ENCODE results near the gene MRTO4.
"Not testable (repeated sequence)": the region's sequence is repeated elsewhere in the genome, so short reads cannot be mapped to it uniquely, and the experiment has no call there.

Gene MRTO4

DNA sequence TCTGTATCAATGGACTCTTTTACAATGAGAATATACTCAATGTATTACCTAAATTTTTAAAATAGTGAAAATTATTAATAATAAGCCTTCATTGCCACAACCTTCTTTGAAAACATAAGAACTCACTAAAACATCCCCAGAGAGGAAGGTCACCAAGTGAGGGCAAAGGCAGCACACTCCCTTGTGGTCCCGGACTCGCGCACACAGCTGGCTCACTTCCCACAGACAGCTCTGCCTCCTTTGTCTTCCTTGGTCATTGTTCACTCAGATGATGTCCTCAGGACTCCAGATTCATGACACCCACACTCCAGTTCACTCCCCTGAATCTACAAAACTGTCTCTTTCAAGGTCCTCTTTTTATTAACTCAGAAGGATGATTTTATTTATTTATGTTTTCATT, 22.4 kb upstream of the MRTO4 start:
- DNase-seq: no peak

DNA sequence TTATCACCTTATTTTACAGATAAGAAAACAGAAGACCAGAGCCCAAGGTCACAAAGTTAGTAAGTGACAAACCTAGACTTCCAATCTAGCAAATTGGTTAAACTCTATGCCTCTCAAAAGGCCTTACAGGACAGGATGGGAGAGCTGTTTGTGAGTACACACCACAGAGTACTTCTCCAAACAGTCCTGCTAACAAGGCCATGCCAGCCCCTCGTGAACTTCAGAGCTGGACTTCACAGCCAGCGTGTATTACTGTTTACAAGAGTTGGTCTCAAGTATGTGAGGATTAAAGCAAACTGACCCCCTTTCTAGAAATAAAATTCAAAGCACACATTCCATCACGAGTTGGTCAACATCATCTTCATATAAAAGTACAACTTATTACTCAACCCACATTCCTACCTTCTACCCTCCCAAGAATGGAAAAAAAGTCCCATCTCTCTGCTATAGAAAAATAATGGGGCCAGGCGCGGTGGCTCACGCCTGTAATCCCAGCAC, 21.7 kb upstream of the MRTO4 start:
- no peak for DNase-seq

DNA sequence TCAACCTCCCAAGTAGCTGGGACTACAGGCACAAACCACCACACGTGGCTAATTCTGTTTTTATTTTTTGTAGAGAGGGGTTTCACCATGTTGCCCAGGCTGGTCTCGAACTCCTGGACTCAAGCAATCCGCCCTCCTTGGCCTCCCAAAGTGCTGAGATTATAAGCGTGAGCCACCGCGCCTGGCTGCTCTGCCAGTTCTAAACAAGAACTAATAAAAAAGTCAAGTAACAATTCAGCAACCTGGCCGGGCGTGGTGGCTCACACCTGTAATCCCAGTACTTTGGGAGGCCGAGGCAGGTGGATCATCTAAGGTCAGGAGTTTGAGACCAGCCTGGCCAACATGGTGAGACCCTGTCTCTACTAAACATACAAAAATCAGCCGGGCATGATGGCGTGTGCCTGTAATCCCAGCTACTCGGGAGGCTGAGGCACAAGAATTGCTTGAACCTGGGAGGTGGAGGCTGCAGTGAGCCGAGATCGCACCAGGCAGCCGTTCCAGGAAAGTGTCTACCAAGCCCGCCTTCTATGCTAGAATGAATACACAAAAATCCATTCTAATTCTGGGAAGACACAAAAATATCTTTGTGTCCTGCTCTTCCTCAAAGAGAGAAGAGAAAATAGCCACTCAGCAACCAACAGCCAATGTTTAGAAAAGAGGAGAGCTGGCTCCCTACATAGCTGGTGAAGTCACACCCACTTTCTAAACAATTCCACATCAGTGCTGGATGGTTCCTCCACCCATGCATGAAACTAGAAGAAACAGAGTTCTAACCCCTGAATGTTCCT, 19.7 kb upstream of the MRTO4 start:
- DNase-seq: not testable (repeated sequence)

DNA sequence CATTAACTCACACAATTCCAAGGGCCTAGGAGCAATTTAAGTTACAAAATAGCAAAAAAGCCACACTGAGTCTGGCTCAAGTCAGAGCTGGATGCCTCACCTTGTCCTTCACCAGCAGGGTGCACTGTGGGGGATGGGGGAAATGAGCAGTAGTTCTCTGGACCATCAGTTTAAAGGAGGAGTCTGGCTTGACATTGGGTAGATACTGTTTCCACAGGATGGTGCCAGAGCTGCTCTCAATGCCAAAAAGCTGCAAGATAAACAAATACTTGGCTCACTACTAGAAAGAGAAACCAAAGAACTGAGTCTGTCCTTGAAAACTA, 19.1 kb upstream of the MRTO4 start:
- no peak for DNase-seq

DNA sequence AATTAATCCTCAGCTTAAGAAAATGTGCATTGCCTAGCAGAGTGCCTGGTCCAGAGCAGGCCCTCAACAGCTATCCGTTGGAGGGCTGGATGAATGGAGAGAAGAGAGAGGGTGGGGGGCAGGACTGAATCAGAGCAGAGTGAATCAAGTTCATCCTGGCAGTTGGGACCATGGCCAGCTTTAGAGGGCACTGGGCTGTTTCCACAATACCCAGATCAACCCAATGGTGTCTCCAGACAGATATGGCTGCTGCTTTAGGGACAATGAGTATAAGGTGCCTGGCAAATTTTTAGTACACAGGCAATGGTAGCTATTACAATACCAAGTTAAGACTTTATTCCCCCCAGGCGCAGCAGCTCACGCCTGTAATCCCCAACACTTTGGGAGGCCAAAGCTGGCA, 17.4 kb upstream of the MRTO4 start:
- DNase-seq: no peak

DNA sequence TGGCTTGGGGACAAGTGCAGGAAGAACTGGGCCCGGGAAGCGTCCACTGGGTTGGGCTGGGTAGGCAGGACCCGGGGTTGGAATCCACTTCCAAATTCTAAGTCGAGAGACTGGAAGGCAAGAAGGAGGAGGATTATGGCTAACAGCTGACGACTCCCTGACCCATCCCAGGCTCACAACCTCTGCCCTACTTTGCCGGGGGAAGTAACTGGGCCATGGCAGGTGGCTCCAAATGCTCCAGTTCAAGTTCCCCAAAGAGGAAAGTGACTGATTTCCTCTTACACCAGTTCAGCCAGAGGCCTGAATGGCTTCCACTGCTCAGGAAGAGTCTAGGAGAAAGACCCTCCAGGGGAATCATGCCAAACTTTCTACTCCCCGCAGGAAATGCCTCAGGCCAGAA, 11.7 kb upstream of the MRTO4 start:
- DNase-seq: no peak

DNA sequence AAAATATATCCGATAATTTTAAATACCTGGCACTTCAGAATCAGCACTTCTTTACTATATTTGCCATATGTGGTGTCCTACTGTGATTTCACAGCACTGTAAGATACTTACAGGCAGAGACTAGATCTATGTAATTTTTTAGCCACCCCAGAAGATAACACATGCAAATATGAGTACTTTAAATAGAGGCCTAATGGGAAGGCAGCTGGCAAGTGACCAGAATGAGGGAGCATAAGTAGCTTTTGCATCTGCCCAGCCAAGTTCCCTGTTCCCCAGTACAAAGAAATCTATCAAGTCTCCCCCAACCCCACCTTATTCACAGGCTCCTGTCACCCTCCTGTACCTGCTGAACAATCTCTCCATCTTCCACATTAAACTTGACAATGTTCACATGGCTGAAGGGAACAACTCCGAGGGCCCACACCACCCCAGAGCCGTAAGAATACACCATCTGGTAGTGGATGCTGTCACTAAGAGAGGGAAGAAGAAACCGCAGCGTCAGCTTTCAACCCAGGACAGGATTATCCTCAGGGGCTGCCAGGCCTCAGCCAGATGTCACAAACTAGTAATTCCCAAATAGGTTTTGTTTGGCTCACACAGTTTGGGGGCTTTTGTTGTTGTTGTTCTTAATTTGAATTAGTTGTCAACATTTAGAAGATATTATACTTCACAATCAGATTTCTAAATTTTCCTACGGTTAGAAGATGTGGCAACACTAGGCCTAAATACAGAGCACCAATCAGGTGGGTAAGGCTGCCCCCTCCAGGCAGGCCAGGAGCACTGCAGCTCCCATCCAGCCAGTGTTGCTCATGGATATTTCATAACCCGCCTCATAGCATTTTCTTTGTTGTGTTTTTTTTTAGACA, 10.7 kb upstream of the MRTO4 start:
- DNase-seq: peak; percentile 73 to 81 (median 80)

DNA sequence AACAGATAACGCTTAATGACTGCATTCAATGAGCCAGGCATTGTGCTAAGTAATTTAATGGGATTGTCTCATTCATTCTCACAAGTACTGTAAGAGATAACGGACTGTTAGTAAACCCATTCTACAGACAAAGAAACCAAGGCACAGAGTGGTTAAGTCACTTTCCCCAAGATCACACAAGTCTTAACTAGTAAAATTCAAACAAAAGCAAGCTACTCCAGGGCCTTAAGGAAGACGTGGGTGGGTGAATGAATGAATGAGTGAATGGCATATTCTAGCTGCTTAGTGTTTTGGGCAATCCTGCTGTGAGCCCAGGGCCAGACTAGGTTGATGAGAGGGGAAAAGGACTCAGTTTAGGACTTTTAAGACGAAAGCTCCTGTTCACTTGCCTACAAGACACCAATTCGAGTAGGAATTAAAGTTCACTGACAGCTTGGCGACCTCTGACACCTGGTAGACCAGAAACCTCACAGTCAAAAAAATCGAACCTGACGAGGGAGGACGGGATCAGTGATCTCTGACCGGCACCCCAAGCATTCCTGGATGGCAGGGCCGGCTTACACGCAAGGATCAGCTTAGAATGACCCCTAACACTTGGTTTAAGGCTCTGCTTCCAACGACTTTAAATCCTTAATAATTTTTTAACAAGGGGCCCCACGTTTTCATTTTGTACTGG, 838 bp upstream of the MRTO4 start:
- peak in 1 of 3 donors; percentile 15 for DNase-seq

DNA sequence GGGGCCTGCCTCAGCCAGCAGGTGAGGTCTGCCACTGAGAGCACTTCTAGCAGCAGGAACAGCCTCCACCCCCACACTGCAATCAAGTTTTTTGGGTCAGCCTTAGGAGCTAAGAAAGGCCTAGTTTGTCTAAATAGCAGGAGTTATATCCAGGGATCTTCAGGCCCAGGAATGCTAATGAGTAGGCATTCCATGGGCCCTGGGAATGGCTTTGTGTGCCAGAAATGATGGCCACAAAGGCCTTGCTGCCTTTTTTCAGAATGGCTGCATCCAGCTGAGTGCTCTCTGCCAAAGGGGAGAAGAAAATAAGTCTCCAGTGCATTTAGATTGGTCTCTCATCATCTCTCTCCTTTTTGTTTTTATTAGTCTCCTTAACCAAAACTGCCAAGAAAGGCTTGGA, 2.8 kb downstream of the MRTO4 start:
- DNase-seq: no peak

DNA sequence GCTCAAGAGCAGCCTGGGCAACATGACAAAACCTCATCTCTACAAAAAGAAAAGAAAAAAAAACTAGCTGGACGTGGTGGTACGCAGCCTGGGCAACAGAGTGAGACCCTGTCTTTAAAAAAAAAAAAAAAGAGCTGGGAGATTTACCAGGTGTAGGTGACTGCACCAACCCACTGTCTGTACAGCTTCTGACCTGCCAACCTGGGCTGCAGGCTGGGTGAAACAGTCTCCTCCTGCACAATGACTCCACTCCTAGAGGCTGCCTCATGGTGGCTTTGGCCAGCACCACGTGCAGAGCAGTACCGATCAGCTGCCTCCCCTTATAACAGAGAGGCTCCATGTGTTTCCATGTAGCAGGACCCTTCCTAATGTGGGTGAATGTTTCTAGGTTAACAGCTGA, 3.7 kb downstream of the MRTO4 start:
- no peak for DNase-seq

DNA sequence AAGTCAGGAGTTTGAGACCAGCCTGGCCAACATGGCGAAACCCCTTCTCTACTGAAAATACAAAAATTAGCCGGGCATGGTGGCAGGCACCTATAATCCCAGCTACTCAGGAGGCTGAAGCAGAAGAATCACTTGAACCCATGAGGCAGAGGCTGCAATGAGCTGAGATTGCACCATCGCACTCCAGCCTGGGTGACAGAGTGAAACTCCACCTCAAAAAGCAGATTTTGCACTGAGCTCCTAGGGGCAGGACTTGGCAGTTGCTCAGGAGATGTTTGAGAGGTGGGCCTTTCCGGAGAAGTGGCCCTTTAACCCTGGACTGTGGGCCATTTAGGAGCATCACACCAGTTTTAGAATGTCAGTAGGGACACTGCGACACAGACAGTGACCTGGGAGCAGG, 4.7 kb downstream of the MRTO4 start:
- DNase-seq: not testable (repeated sequence)

DNA sequence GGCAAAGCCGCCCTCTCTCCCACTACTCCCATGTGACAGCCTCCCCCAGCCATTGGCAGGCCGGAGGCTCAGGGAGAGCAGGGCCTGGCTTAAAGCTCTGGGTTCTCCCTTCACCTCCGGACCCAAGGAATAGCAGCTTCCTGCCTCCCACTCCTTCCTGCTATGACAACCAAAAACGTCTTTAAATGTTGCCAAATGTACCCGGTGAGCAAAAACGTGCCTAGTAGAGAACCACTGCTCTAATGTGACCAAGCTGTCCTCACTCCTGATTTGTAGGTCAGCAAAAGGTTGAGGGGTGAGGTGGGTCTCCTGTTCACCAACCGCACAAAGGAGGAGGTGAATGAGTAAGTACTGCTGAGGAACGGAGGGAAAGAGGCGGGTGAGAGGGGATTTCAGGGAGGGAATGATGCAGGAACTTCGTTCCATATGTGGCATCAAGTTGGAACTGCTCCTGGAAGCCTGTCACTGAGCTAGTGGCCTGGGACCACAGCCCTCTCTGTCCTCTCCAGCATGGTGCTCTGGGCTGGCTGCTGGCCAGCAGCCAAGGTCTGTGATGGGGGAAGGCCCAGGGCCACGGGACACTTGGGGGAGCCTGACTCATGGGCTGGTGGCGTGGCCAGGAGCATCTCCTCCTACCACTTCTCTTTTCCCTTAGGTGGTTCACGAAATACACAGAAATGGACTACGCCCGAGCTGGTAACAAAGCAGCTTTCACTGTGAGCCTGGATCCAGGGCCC, 5.7 kb downstream of the MRTO4 start:
- peak; percentile 71 to 90 (median 79) for DNase-seq

DNA sequence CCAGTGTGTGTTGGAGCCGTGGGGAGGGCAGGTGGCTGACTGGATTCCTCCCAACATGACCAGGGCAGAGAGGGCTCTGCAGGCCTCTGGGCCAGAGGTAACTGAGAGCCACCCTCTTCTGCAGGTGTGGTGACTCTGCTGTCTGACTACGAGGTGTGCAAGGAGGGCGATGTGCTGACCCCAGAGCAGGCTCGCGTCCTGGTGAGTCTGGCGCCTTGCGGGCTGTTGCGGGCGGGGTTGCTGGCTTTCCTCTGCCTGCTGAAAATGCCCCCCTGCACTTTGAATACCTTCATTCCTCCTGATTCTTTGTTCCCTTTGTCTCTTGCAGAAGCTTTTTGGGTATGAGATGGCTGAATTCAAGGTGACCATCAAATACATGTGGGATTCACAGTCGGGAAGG, 6.7 kb downstream of the MRTO4 start:
- no peak for DNase-seq

DNA sequence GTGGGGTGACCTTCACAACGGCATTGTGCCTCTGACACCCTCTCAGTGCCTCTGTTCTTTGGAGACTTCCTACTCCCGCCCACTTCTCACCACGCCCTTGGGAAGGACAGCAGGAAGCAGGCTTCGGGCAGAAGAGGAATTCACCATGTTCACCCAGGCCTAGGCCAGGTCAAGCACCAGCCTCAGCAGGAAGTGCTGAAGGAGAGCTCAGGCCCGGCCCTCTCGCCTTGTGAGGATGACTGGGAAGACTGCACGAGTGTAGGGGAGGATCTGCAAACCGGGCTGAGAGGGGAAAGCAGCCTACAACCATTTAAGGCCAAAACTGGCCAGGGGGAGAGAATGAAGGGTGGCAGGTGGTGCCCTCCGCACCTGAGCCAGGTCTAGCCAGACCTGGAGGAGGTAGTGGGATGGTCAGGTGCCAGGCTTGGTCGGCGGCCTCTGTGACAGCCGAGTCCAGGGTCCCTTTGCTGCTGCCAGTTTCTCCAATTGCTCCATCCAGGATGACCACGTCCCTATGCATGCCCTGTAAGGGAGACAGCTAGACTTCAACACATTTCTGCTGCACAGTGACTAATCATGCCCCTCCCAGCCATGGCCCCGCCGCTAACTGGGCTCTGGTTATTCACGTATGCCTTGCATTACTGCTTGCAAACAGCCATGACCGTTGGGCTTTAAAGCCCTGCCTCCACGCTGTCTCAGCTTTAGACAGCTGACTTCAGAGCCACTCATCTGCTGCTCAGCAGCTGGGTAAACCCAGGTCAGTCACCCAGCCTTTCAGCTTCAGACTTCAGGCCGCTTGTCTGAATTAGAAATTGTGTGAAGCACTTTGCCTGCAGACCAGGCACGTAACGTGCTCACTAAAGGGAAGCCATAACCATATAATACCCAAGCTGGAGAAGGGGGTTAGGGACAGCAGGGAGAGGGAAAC, 8.9 kb downstream of the MRTO4 start:
- DNase-seq: peak; percentile 28 to 70 (median 38)

DNA sequence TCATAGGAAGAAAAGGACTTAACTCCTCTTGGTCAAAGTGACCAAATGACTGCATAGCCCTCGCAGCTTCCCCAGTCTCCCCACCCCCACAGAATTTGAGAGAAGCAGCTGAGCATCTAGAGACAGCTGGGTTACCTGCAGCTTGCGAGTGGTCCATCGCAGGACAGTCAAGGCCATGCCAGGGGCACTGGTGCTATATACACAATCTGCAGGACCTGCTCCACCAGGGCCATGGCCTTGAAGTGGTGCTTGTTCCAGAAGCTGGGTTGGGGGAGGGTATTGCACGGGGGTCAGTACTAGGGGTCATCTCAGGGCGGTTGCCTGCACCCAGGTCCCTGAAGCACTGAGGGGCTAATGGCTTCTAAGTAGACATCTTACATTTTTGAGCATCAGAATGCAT, 10.4 kb downstream of the MRTO4 start:
- no peak for DNase-seq

DNA sequence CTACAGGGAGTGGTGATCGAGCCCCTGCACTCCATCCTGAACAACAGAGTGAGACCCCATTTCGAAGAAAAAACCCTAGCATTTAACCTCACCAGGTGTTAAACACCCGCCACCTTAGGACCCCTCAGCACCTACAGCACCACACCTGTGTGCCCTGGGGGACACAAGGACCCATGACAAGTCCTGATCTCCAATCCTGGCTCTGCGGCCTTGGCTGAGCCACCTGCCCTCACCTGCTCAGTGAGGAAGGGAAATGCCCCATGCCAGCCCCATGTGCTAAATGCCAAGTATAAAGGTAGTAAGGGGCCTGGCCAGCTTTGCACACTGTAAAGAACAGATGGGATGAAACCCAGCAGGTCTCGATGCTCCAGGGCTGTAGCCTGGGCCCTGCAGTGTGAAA, 11.1 kb downstream of the MRTO4 start:
- DNase-seq: no peak

DNA sequence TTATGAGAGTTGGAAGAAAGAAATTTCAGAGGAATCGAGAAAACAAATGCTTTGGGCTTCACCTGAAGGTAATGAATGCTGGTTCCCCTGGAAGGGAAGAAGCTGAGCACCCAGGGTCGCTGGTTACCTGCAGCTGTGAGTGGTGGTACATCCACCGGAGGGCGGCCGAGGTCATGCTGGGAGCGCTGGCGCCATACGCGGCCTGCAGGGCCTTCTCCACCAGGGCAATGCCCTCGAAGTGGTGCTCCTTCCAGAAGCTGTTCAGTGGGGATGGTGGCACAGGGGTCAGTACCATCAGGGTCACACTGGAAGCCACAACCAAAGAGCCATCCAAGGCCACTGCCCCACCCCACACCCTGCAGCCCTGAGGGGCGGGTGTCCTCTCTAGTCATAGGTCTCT, 16.8 kb downstream of the MRTO4 start:
- DNase-seq: no peak

DNA sequence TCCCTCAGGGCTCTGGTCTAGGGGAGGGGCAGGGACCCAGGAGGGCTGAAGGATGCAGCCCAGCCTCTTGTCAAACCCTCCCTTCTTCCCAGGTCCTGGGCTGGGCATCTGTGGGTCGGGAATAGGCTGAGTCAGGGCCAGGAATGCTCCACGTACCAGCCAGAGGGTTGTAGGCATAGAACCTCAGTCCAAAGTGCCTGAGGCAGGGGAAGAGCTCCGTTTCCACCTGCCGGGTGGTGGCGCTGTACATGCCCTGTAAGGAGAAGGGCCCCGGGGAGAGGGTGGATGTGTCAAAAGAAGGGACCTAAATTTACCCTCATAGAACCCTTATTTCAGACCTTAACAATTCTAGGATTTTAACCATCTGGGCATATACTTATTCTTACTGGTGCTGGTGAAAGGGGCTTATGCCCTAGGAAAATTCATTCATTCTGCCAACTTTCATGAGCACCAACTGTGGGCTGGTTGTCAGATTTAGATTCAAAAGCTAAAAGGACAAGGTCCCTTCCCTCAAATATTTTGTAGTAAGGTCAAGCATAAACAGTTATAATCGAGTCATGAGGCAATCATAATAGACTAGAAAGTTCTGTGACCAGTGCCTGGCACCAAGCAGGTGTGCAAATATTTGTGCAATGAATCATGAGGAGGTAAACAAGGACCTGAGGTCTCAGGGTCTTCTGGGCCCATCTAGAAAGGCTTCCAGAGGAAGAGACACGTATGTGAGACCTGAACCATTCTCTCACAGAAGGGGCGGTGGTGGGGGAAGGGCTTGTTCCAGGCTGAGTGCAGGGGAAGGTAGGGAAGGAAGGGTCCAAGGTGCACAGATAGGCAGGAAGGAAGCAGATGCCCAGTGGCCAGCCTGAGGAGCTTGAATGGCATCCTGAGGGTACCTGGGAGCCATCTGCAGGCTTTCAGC, 18.1 kb downstream of the MRTO4 start:
- peak in 2 of 3 donors; percentile 6 to 25 for DNase-seq

DNA sequence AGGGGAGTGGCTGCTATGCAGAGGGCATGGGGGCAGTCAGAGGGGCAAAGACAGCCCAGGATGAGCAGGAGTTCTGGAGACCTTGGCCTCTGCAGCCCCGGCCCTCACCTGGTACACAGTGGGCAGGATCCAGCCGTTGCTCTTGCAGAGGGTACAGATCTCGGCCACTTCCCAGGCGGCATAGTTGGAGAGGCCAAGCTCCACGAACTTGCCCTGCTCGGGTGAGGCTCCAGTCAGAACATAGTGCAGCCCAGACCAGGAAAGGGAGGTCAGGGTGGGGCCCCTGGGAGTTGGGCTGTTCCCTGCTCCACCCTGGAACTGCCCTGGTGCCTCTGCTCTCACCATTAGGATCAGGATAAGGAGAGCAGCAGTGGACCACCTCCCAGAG, 18.7 kb downstream of the MRTO4 start:
- not testable (repeated sequence) for DNase-seq

DNA sequence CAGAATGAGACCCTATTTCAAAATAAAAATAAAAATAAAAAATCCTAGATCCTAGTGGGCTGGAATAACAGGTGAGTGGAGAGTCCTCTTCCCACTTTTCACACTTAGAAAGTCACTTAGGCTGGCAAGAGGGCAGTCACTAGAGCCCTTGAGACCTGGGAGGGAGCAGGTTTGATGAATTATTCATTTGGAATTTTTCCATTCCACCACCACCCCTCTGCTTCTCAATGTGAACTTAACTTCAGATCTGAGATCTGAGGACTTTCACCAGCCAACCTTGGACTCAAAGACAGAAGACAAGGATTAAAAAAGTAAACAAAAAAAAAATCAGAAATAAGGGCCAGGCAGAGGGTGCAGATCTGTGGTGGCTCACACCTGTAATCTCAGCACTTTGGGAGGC, 20.5 kb downstream of the MRTO4 start:
- DNase-seq: no peak

Data from suppressor macrophage treated with lipopolysaccharide for 1 hour (primary cell).